C1 segment of cervical spinal cord (tissue), 14 donors: ENCODE data around the gene SH2B2.
A peak's percentile ranks its signal among the peaks of the same experiment; 100 is the strongest.

Experiments
- DNase-seq, 14 donors: peaks; one replicate each; lab custom pipeline; 2025; lab: John Stamatoyannopoulos, UW

Gene SH2B2

GRCh38 chr7:102286237-102287110, at the start of gene SH2B2:
TSS of gene SH2B2 (plus strand) at chr7:102286868. CDS start at chr7:102300551, 13,683 bp downstream.
- DNase-seq, result peak in 11 of 14 donors; percentile 39 to 76 (median 65)

- DNase-seq, result no peak
Observed at GRCh38 chr7:102239206-102239820, 47.4 kb upstream of the SH2B2 start.

GRCh38 chr7:102241431-102241830, 45.2 kb upstream of the SH2B2 start:
- no peak for DNase-seq

GRCh38 chr7:102244601-102245000, 42.1 kb upstream of the SH2B2 start:
- no peak for DNase-seq

GRCh38 chr7:102248081-102248455, 38.6 kb upstream of the SH2B2 start:
- DNase-seq, result no peak

- DNase-seq, result no peak
Observed at GRCh38 chr7:102248456-102249395, 37.9 kb upstream of the SH2B2 start.

GRCh38 chr7:102251531-102252365, 34.9 kb upstream of the SH2B2 start:
- no peak for DNase-seq

- no peak for DNase-seq
Observed at GRCh38 chr7:102252366-102252982, 34.2 kb upstream of the SH2B2 start.

GRCh38 chr7:102253066-102253972, 33.3 kb upstream of the SH2B2 start:
- peak in 1 of 14 donors; percentile 12 for DNase-seq

GRCh38 chr7:102253973-102254370, 32.7 kb upstream of the SH2B2 start:
- DNase-seq, result no peak

- no peak for DNase-seq
Observed at GRCh38 chr7:102254521-102254920, 32.1 kb upstream of the SH2B2 start.

- no peak for DNase-seq
Observed at GRCh38 chr7:102255501-102255900, 31.2 kb upstream of the SH2B2 start.

- DNase-seq, result no peak
Observed at GRCh38 chr7:102255916-102256315, 30.8 kb upstream of the SH2B2 start.

GRCh38 chr7:102258073-102258748, 28.5 kb upstream of the SH2B2 start:
- DNase-seq, result no peak

GRCh38 chr7:102258749-102259107, 27.9 kb upstream of the SH2B2 start:
- no peak for DNase-seq

GRCh38 chr7:102260856-102261255, 25.8 kb upstream of the SH2B2 start:
- peak in 10 of 14 donors; percentile 12 to 83 (median 40) for DNase-seq

- peak in 5 of 14 donors; percentile 5 to 32 (median 13) for DNase-seq
Observed at GRCh38 chr7:102261451-102261850, 25.2 kb upstream of the SH2B2 start.

- no peak for DNase-seq
Observed at GRCh38 chr7:102262546-102262945, 24.1 kb upstream of the SH2B2 start.

GRCh38 chr7:102264367-102264891, 22.2 kb upstream of the SH2B2 start:
- DNase-seq, result no peak
